ENCODE results near the gene PCBP3.

PCBP3 gene

DNA sequence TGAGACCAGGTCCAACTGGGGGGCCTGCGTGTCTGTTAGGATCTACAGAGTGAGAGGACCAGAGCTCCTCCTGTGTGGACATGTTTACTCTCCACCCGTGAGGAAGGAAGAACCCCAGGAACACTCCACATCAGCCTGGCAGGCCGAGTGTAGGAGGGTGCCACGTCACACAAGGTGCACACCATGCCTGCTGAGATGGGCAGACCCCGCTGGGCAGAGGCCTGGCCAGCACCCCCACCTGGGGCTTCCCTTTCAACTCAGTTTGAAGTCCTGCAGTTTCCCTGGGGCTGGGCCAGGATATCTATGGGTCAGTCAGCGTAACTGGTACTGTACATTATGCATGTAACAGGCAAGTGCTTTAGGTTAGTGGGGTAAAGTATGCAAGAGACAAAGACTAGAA, 30.1 kb upstream of the PCBP3 start:
- CTCF ChIA-PET: interaction anchor here (1.2 to 2.2 kb wide), 2 partner anchors 14 to 17 kb away, joined by 3 to 5 read pairs; no protein-coding TSS in a partner anchor
- DNase-seq (ENCODE audit: extremely low spot score): no peak
- POLR2A ChIA-PET: no interaction called here
- TF ChIP-seq, protein P1, sequence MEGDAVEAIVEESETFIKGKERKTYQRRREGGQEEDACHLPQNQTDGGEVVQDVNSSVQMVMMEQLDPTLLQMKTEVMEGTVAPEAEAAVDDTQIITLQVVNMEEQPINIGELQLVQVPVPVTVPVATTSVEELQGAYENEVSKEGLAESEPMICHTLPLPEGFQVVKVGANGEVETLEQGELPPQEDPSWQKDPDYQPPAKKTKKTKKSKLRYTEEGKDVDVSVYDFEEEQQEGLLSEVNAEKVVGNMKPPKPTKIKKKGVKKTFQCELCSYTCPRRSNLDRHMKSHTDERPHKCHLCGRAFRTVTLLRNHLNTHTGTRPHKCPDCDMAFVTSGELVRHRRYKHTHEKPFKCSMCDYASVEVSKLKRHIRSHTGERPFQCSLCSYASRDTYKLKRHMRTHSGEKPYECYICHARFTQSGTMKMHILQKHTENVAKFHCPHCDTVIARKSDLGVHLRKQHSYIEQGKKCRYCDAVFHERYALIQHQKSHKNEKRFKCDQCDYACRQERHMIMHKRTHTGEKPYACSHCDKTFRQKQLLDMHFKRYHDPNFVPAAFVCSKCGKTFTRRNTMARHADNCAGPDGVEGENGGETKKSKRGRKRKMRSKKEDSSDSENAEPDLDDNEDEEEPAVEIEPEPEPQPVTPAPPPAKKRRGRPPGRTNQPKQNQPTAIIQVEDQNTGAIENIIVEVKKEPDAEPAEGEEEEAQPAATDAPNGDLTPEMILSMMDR (IDR thresholded peaks at IDR 0.05; ENCODE audit: control extremely low read depth, extremely low read depth, low read depth, missing control alignments): no peak

DNA sequence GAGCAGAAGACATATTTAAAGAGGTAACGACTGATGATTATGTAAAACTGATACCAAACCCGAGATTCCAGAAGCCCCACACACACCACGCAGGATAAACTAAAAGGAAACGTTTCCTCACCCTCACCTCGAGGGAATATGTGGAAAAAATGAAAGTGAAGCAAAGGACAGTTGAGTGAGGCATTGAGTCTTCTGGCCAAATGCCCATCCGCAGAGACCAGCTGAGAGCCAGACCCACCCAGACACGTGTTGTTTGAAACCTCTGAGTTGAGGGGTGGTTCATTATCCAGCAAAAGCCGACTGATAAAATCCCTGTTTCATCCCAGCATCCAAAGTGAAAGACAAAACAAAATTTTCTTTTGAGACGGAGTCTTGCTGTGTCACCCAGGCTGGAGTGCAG, 29.6 kb upstream of the PCBP3 start:
- TF ChIP-seq, protein P1 (IDR thresholded peaks at IDR 0.05; ENCODE audit: control extremely low read depth, extremely low read depth, low read depth, missing control alignments): no peak
- CTCF ChIA-PET: no interaction called here
- POLR2A ChIA-PET: no interaction called here
- DNase-seq (ENCODE audit: extremely low spot score): no peak

DNA sequence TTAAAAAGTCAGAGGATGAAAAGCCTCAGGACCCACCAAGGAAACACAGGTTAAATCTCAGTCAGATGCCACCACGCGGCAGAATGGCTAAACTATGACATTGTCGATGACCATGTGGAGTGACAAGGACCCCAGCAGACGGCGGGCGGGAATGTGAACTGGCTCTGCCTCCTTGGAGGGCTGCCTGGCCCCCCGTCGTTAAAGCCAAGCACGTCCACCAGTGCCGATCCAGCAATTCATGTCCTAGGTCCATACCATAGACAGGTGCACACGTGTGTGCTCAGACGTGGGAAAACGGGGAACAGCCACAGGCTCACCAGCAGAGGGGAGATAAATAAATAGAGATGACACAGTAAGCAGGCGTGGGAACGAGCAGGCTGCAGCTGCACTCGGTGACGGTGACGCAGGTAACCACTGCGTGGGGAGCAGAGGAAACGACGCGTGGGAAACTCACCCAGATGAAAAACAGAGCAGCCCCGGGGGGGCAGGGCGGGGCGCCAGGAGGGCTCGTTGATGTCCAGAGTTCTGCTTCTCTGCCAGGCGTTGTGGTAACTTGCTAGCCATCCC, 28.3 kb upstream of the PCBP3 start:
- TF ChIP-seq, protein P1 (IDR thresholded peaks at IDR 0.05; ENCODE audit: control extremely low read depth, extremely low read depth, low read depth, missing control alignments): peak; percentile 10
- CTCF ChIA-PET: interaction anchor here (1.5 kb wide), 1 partner anchor 13 kb away, joined by 4 read pairs; no protein-coding TSS in a partner anchor
- POLR2A ChIA-PET: no interaction called here

DNA sequence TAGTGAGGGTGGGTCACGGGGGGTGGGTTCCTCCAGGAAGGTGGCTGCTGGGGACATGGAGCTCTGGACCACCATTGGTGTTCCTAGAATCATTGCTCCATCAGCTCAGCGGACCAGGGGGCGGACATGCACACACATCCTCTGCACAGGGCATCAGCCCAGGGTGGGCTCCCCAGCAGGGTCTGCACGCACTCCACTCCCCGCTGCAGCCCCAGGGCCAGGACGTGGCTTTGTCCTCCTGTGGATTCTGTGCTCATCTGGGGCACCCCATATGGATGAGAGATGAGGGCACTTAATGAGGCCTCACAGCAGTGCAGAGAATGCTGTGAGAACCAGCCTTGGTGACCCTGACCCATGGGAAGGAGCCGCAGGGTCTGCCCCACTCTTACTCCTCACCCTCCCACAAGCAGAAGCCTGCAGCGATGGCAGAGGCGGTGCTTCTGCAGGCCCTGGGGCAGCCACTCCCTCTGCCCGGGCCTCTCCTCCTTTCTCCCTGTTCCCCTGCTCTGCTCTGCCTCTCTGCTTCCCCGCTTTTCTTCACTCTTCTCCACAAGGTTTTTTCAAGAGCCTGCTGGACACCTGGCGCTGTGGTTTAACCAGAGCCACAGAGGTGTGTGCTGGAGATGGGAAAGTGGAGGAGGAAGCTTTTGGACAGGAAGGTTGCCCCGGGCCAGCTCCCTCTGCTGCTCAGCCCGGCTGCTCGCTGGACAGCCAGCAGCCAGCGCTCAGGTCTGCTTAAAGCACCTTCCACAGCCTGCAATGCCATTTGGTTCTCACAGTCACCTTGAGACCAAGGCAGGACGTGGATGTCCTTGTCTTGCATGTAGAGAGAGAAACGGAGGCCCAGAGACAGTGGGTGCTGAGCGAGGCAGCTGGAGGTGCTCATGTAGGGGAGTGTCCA, 26.3 kb upstream of the PCBP3 start:
- POLR2A ChIA-PET: no interaction called here
- TF ChIP-seq, protein P1 (IDR thresholded peaks at IDR 0.05; ENCODE audit: control extremely low read depth, extremely low read depth, low read depth, missing control alignments): no peak
- no peak for DNase-seq (ENCODE audit: extremely low spot score)
- CTCF ChIA-PET: interaction anchor here (1.3 to 2.1 kb wide), 2 partner anchors 21 to 25 kb away, joined by 3 to 14 read pairs; no protein-coding TSS in a partner anchor

More for the DNA sequence above, 28.3 kb upstream of the PCBP3 start:
- DNase-seq (ENCODE audit: extremely low spot score): peak; percentile 55

DNA sequence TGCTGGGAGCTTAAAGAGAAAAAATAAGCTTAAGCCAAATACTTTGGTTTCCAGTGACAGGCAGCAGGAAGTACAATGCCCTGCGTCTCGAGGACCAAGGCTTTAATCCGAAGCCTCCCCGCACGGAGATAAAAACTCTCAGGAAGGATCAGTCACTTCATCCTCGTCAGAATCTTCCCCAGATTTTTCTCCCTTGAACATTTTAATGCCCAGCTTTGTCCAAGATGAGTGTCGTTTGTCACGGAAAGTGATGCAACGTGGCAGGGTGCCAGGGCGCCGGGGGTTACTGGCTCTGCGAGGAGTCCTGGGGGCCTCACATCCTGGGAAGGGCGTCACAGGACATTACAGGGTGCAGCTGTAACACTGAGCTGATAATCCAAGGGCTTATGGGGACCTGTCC, 25.2 kb upstream of the PCBP3 start:
- ChIA-PET CTCF (interaction anchor here (2.1 kb wide), 1 partner anchor 22 kb away, joined by 14 read pairs; no protein-coding TSS in a partner anchor), POLR2A (no interaction called here)
- TF ChIP-seq, protein P1 (IDR thresholded peaks at IDR 0.05; ENCODE audit: control extremely low read depth, extremely low read depth, low read depth, missing control alignments): no peak
- DNase-seq (ENCODE audit: extremely low spot score): no peak

DNA sequence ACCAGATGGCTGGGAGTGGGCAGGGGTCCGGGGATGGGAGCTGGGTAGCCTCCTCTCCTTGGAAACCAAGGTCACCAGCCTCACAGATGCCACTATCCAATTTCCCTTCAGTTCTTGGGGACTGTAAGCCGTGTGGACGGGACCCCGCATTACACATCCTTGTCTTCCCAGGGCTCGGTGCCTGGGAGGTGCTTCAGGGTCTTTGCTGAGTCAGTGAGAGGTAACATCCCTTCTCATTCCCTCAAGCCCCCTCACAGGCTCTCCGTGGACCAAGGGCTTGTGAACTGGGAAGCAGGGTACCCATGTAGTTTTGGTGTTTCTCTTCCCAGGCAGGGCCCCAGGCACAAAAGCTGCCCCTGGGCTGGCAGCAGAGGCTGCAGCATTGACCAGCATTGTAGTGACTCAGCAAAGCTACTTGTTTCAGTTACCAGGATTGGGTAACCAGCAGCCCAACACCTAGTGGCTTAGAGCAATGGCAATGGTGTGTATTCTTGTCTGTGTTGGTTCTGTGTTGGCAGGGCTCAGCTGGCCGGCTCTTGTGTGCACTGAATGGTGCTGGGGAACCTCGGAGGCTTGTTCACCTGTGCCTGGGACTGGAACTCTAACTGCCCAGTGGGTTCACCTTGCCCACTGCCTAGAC, 24.6 kb upstream of the PCBP3 start:
- TF ChIP-seq, protein P1 (IDR thresholded peaks at IDR 0.05; ENCODE audit: control extremely low read depth, extremely low read depth, low read depth, missing control alignments): no peak
- POLR2A ChIA-PET: no interaction called here
- CTCF ChIA-PET: interaction anchor here (2.1 kb wide), 1 partner anchor 23 kb away, joined by 14 read pairs; no protein-coding TSS in a partner anchor
- DNase-seq (ENCODE audit: extremely low spot score): no peak
